Transverse colon (tissue), 4 donors: ENCODE results near the gene RAD54L. TPM values are rescaled to one million over a fixed set of nuclear protein-coding genes. Genes with fewer than 3 reads are reported as not detected.

ENCODE experiments used
- DNase-seq: peaks from one replicate; pipeline ENCODE4 v3.0.0-alpha.2; 2019
- H3K27ac ChIP-seq, 4 donors: fragments of 200-600 bp; sonication (generic); 2 replicates each; pipeline ENCODE4 v1.5.1; 2016 to 2018; ENCODE audit warnings: inconsistent platforms in 4 of 4
- H3K27me3 ChIP-seq: fragments of 200-600 bp; sonication (generic); 2 replicates; pipeline ENCODE4 v1.5.1; 2017; ENCODE audit warnings: inconsistent platforms
- H3K36me3 ChIP-seq, 4 donors: fragments of 200-600 bp; sonication (generic); 2 replicates each; pipeline ENCODE4 v1.5.1; 2017 to 2019; ENCODE audit warnings: inconsistent platforms in 4 of 4
- H3K4me1 ChIP-seq, 4 donors: fragments of 200-600 bp; sonication (generic); 2 replicates each; pipeline ENCODE4 v1.5.1; 2017 to 2020; ENCODE audit warnings: inconsistent platforms in 4 of 4
- H3K4me3 ChIP-seq, 4 donors: fragments of 200-600 bp; sonication (generic); 1 replicate in 1 of 4; 2 replicates in 3 of 4; pipeline versions ENCODE4 v1.5.1 to v1.6.1; 2017 to 2019; ENCODE audit warnings: inconsistent platforms in 4 of 4
- H3K9me3 ChIP-seq, 2 donors: fragments of 200-600 bp; sonication (generic); 2 replicates each; pipeline ENCODE4 v1.5.1; 2017 to 2019; ENCODE audit warnings: inconsistent platforms in 2 of 2
- CTCF ChIP-seq, 5 experiments: fragments of 200-600 bp in 3 of 5; fragments of 450-650 bp in 2 of 5; sonication (generic) in 3 of 5; IDR thresholded peaks; 1 replicate in 2 of 5; 2 replicates in 3 of 5; pipeline ENCODE4 v1.5.1; 2016 to 2017; ENCODE audit warnings: antibody characterized with exemption in 5 of 5, inconsistent platforms in 3 of 5, mild to moderate bottlenecking in 2 of 5, moderate library complexity in 1 of 5
- EP300 ChIP-seq: sonication (generic); formaldehyde crosslinking; IDR thresholded peaks from one replicate; pipeline ENCODE4 v1.6.1; 2017; ENCODE audit warnings: antibody characterized with exemption, low read depth
- POLR2A ChIP-seq: fragments of 450-650 bp; IDR thresholded peaks from one replicate; pipeline ENCODE4 v1.6.1; 2016; ENCODE audit warnings: antibody characterized with exemption, mild to moderate bottlenecking, moderate library complexity
- POLR2AphosphoS5 ChIP-seq, 3 donors: sonication (generic); formaldehyde crosslinking; IDR thresholded peaks; one replicate each; pipeline ENCODE4 v1.6.1; 2016; ENCODE audit warnings: antibody characterized with exemption in 3 of 3
- WGBS, 2 donors: methylation state at CpG; one replicate each; pipeline ENCODE4 v1.1.5; 2018; ENCODE audit warnings: low coverage in 1 of 2; 5-methylcytosine and 5-hydroxymethylcytosine counted together
- in situ Hi-C, 4 donors: fragments of 200-750 bp; cut with MboI; loops; one replicate each; pipeline versions ENCODE4 v1.15.0 to v1.15.1; 2017; ENCODE audit warnings: low sequenced_read_pairs in 3 of 4, low pct_ligation_motif_present in 1 of 4, low pct_unique_long_range_greater_than_20kb in 1 of 4
- intact Hi-C: fragments of 100-400 bp; cut with DNase I; formaldehyde crosslinking; loops from one replicate; pipeline ENCODE4 v1.15.1; 2023; ENCODE audit warnings: low total_unique reads
- total RNA-seq, 4 donors: library from RNA; depleted of rRNA; stranded (reverse); fragments of >200 nt; gene quantifications; one replicate each; pipeline ENCODE4 v1.1.0, GENCODE V29; 2016

The RAD54L gene
- total RNA-seq, 4 donors from 2014 or later, result 1.3 to 69.9 (median 3.6) TPM

- H3K4me1 ChIP-seq, result peaks cover 22 to 46% (median 36%) of the 10 kb centered on the region in 4 donors
- 16 to 20% methylated on average over 1 to 17 of the region's 17 CpGs for WGBS, 2 donors
- TF ChIP-seq CTCF (IDR thresholded peaks at IDR 0.05) (no peak), POLR2AphosphoS5 (IDR thresholded peaks at IDR 0.05) (no peak), EP300 (no peak), POLR2A (no peak)
- in situ Hi-C loops, result no loop called here
- H3K27ac ChIP-seq, result peak overlapping the region; percentile 95 to 99 (median 96)
- intact Hi-C loops, result no loop called here
- peaks cover 0 to 13% (median 4%) of the 10 kb centered on the region in 4 donors for H3K36me3 ChIP-seq
- H3K27me3 ChIP-seq, result no peaks in the 10 kb centered on the region
- no peak for DNase-seq
- H3K9me3 ChIP-seq, result no peaks in the 10 kb centered on the region
- H3K4me3 ChIP-seq, result peak overlapping the region; percentile 52 to 93 (median 75)
Observed at GRCh38 chr1:46301406-46301807, 53.8 kb downstream of the RAD54L start.

- Histone ChIP-seq H3K36me3 (peaks cover 0 to 7% (median under 1%) of the 10 kb centered on the region in 4 donors), H3K9me3 (no peaks in the 10 kb centered on the region), H3K4me1 (peaks cover 27 to 52% (median 41%) of the 10 kb centered on the region in 4 donors), H3K4me3 (peak overlapping the region; percentile 52 to 93 (median 75)), H3K27me3 (no peaks in the 10 kb centered on the region), H3K27ac (peak overlapping the region; percentile 95 to 99 (median 96))
- 0 to 1% methylated on average over 2 to 56 of the region's 79 CpGs for whole genome bisulfite sequencing, 2 donors
- DNase-seq, result peak; percentile 66
- in situ Hi-C loops, result no loop called here
- TF ChIP-seq POLR2A, result peak; percentile 50
- no peak for TF ChIP-seq EP300
- TF ChIP-seq POLR2AphosphoS5 (IDR thresholded peaks at IDR 0.05), result peak in 1 of 3 donors; percentile 11
- peak in 2 of 5 experiments; percentile 30 to 36 for TF ChIP-seq CTCF (IDR thresholded peaks at IDR 0.05)
- intact Hi-C loops, result no loop called here
Observed at GRCh38 chr1:46301808-46302640, 54.5 kb downstream of the RAD54L start.

GRCh38 chr1:46302641-46303037 is 55.1 kb downstream of the RAD54L start:
- Histone ChIP-seq H3K27ac (peak overlapping the region; percentile 95 to 99 (median 96)), H3K9me3 (no peaks in the 10 kb centered on the region), H3K27me3 (no peaks in the 10 kb centered on the region), H3K4me3 (peak overlapping the region; percentile 52 to 93 (median 75)), H3K4me1 (peaks cover 34 to 59% (median 47%) of the 10 kb centered on the region in 4 donors), H3K36me3 (peaks cover 0 to under 1% (median 0%) of the 10 kb centered on the region in 4 donors)
- intact Hi-C loops, result no loop called here
- no peak for TF ChIP-seq POLR2AphosphoS5 (IDR thresholded peaks at IDR 0.05)
- no peak for TF ChIP-seq CTCF (IDR thresholded peaks at IDR 0.05)
- TF ChIP-seq EP300, result no peak
- no peak for TF ChIP-seq POLR2A
- in situ Hi-C loops, result no loop called here
- WGBS, 2 donors, result 1% methylated on average over 31 of the region's 32 CpGs; no CpG with 5 or more reads in 1 of the 2 donors
- peak; percentile 45 for DNase-seq

GRCh38 chr1:46303038-46303871 is 55.7 kb downstream of the RAD54L start, which contains the start of the genes LRRC41 and UQCRH:
TSS of gene LRRC41 (minus strand) at chr1:46303616. CDS start at chr1:46303322, 294 bp downstream.
TSS of gene UQCRH (plus strand) at chr1:46303698. CDS start at chr1:46303767, 69 bp downstream.
- TF ChIP-seq EP300 (no peak), CTCF (IDR thresholded peaks at IDR 0.05) (peak in 2 of 5 experiments; percentile 3 to 24), POLR2AphosphoS5 (IDR thresholded peaks at IDR 0.05) (peak; percentile 92 to 99 (median 98)), POLR2A (peak; percentile 96)
- intact Hi-C loops, result no loop called here
- Histone ChIP-seq H3K9me3 (no peaks in the 10 kb centered on the region), H3K27ac (peak within 1 kb of the TSS; percentile 95 to 99 (median 96)), H3K36me3 (no peaks in the 10 kb centered on the region), H3K27me3 (no peaks in the 10 kb centered on the region), H3K4me3 (peak within 1 kb of the TSS; percentile 52 to 93 (median 75)), H3K4me1 (peaks cover 35 to 62% (median 50%) of the 10 kb centered on the region in 4 donors)
- WGBS, 2 donors, result 1% methylated on average over 53 of the region's 61 CpGs; no CpG with 5 or more reads in 1 of the 2 donors
- in situ Hi-C loops, result no loop called here
- DNase-seq, result peak; percentile 95
